Mammary epithelial cell (primary cell): ENCODE results near the gene LAMA4.

Source experiments
- EZH2 ChIP-seq: IDR thresholded peaks from 2 replicates; pipeline ENCODE4 v1.6.1; 2012; ENCODE audit warnings: low read length, inconsistent platforms, borderline replicate concordance
- TF ChIP-seq, protein P1 (sequence below), 2 donors: IDR thresholded peaks in 1 of 2; conservative IDR thresholded peaks in 1 of 2; 2 replicates each; pipeline ENCODE4 v1.5.1; 2011 to 2012; ENCODE audit warnings: inconsistent platforms in 2 of 2, low read length in 2 of 2, mild to moderate bottlenecking in 2 of 2, control low read depth in 1 of 2, low read depth in 1 of 2; ENCODE audit not compliant: insufficient read depth in 1 of 2; ENCODE audit errors: extremely low read depth in 1 of 2

DNA sequence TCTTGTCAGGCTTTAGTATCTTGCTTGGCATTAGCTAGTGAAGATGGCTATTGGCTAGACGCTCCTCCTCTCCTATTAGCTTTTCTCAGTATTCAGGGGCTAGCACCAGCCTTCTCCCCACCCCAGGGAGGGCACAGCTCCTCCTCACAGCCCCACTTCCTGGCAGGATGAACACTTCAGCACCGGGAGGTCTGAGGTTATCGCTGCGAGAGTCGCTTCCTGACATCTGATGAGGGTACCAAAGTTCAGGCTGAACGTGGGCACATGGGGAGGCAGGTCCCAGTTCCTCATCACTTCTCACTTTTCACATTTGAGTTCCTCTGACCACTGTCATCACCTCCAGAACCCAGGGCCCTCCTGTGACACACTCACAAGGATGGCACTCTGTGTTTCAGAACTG lies 66.6 kb downstream of the LAMA4 start:
- TF ChIP-seq, protein P1, sequence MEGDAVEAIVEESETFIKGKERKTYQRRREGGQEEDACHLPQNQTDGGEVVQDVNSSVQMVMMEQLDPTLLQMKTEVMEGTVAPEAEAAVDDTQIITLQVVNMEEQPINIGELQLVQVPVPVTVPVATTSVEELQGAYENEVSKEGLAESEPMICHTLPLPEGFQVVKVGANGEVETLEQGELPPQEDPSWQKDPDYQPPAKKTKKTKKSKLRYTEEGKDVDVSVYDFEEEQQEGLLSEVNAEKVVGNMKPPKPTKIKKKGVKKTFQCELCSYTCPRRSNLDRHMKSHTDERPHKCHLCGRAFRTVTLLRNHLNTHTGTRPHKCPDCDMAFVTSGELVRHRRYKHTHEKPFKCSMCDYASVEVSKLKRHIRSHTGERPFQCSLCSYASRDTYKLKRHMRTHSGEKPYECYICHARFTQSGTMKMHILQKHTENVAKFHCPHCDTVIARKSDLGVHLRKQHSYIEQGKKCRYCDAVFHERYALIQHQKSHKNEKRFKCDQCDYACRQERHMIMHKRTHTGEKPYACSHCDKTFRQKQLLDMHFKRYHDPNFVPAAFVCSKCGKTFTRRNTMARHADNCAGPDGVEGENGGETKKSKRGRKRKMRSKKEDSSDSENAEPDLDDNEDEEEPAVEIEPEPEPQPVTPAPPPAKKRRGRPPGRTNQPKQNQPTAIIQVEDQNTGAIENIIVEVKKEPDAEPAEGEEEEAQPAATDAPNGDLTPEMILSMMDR (conservative IDR thresholded peaks at IDR 0.05 in 1 of 2, IDR thresholded peaks at IDR 0.05 in 1 of 2; ENCODE audit: extremely low read depth in 1 of 2, insufficient read depth in 1 of 2, low read depth in 1 of 2, low read length in 2 of 2) = no peak
- no peak for TF ChIP-seq EZH2
